A673 (cell line): ENCODE data around the gene KRTAP1-3. TPM values are rescaled to one million over a fixed set of nuclear protein-coding genes. Genes with fewer than 3 reads are reported as not detected.
"Not testable (repeated sequence)": the region's sequence is repeated elsewhere in the genome, so short reads cannot be mapped to it uniquely, and the experiment has no call there.

Experiments used
- Bru-seq: library from RNA; stranded (reverse); fragments of 400-500 nt; gene quantifications from one replicate; lab custom pipeline; 2021; lab: Mats Ljungman, UMichigan
- BruChase-seq, 2 experiments: library from RNA; stranded (reverse); fragments of 400-500 nt; gene quantifications; one replicate each; lab custom pipeline; 2021; lab: Mats Ljungman, UMichigan
- BruUV-seq: library from RNA; stranded (reverse); fragments of 400-500 nt; replicated peaks from 2 replicates; lab custom pipeline; 2021; lab: Mats Ljungman, UMichigan
- CTCF ChIA-PET: fragments of 300-600 bp; sonication (Branson Sonifier 250); formaldehyde crosslinking; loops from one replicate; lab custom pipeline; 2022; ENCODE audit warnings: antibody characterized with exemption; lab: Charles Lee
- POLR2A ChIA-PET: fragments of 300-600 bp; sonication (Branson Sonifier 250); formaldehyde crosslinking; loops from one replicate; lab custom pipeline; 2022; ENCODE audit warnings: antibody characterized with exemption; ENCODE audit not compliant: low non-redundant PET; lab: Charles Lee
- DNase-seq: peaks from one replicate; pipeline ENCODE4 v3.0.0-alpha.2; 2015; ENCODE audit warnings: low spot score
- H3K27ac ChIP-seq: fragments of 200-600 bp; sonication (generic); 2 replicates; pipeline ENCODE4 v1.5.1; 2016; ENCODE audit warnings: mixed run types, low read depth, mild to moderate bottlenecking, mixed read lengths, antibody characterized with exemption, low read length; ENCODE audit not compliant: poor library complexity, severe bottlenecking
- H3K27me3 ChIP-seq: fragments of 200-600 bp; sonication (generic); replicated peaks from 2 replicates; pipeline ENCODE4 v1.6.1; 2017; ENCODE audit warnings: mixed run types, low read depth, mild to moderate bottlenecking, mixed read lengths, antibody characterized with exemption, low read length; ENCODE audit not compliant: insufficient read depth, poor library complexity
- H3K36me3 ChIP-seq: fragments of 200-600 bp; sonication (generic); 2 replicates; pipeline ENCODE4 v1.6.1; 2016; ENCODE audit warnings: mixed run types, mild to moderate bottlenecking, mixed read lengths, antibody characterized with exemption, low read length; ENCODE audit not compliant: insufficient read depth, poor library complexity, severe bottlenecking
- H3K4me1 ChIP-seq: fragments of 200-600 bp; sonication (generic); 2 replicates; pipeline ENCODE4 v1.6.1; 2017; ENCODE audit warnings: mixed run types, mild to moderate bottlenecking, mixed read lengths, antibody characterized with exemption, low read length; ENCODE audit not compliant: insufficient read depth, poor library complexity, severe bottlenecking
- H3K4me3 ChIP-seq: fragments of 200-600 bp; sonication (generic); 2 replicates; pipeline ENCODE4 v1.5.1; 2016; ENCODE audit warnings: low read depth, mixed run types, mild to moderate bottlenecking, mixed read lengths, low read length; ENCODE audit not compliant: poor library complexity, severe bottlenecking
- H3K9me3 ChIP-seq: fragments of 200-600 bp; sonication (generic); 2 replicates; pipeline ENCODE4 v1.6.1; 2016; ENCODE audit warnings: mixed run types, low read depth, mild to moderate bottlenecking, mixed read lengths, antibody characterized with exemption, low read length; ENCODE audit not compliant: poor library complexity, severe bottlenecking
- CTCF ChIP-seq: fragments of 300-800, 200-600 bp; sonication (generic); conservative IDR thresholded peaks from 2 replicates; pipeline ENCODE4 v1.5.1; 2017; ENCODE audit warnings: low read depth, mild to moderate bottlenecking, antibody characterized with exemption, low read length, moderate library complexity, mixed read lengths
- EZH2 ChIP-seq: fragments of 200-600 bp; sonication (generic); IDR thresholded peaks from 2 replicates; pipeline ENCODE4 v1.6.1; 2017; ENCODE audit warnings: borderline replicate concordance, low read depth, mild to moderate bottlenecking, mixed read lengths, antibody characterized with exemption, low read length; ENCODE audit not compliant: poor library complexity, severe bottlenecking
- intact Hi-C: fragments of 100-400 bp; cut with micrococcal nuclease; formaldehyde crosslinking; loops from one replicate; pipeline ENCODE4 v1.10.0; 2022; ENCODE audit not compliant: unreplicated experiment
- long read RNA-seq: library from polyadenylated mRNA; stranded (forward); transcript quantifications from one replicate; pipeline ENCODE4 v2.0.0, GENCODE V29; 2022
- total RNA-seq: library from RNA; stranded (reverse); gene quantifications from 2 replicates; pipeline ENCODE4 v1.2.3, GENCODE V29; 2021

Gene KRTAP1-3
- total RNA-seq, result not detected in 2 replicates
- not detected for Bru-seq, nascent RNA
- BruChase-seq, experiment 1, labeled RNA remaining after a 2-hour chase, result not detected
- not detected for BruChase-seq, experiment 2, labeled RNA remaining after a 6-hour chase
- long read RNA-seq, result 0 reads

GRCh38 chr17:41034346-41034935, at the start of gene KRTAP1-3:
Gene KRTAP1-3 (minus strand): TSS chr17:41034874. CDS start chr17:41034821, 53 bp downstream.
- H3K27me3 ChIP-seq, H3K9me3 ChIP-seq, BruUV-seq, CTCF ChIA-PET, H3K27ac ChIP-seq, H3K4me1 ChIP-seq, H3K36me3 ChIP-seq, intact Hi-C loops, DNase-seq, H3K4me3 ChIP-seq: not testable (repeated sequence)
- POLR2A ChIA-PET, result interaction anchor here (0.6 kb wide), 1 partner anchor 15 kb away, joined by 3 read pairs; no protein-coding TSS in a partner anchor

- H3K4me1 ChIP-seq, POLR2A ChIA-PET, H3K36me3 ChIP-seq, H3K27ac ChIP-seq, H3K27me3 ChIP-seq, H3K4me3 ChIP-seq, intact Hi-C loops, DNase-seq, BruUV-seq, CTCF ChIA-PET, H3K9me3 ChIP-seq: not testable (repeated sequence)
These were observed 49.6 kb upstream of the KRTAP1-3 start, which contains the start of gene KRTAP4-7 for GRCh38 chr17:41084100-41084856. Gene KRTAP4-7 (plus strand): TSS chr17:41084150. CDS start chr17:41084207, 57 bp downstream.

GRCh38 chr17:41083427-41083826, 48.8 kb upstream of the KRTAP1-3 start:
- H3K4me1 ChIP-seq, H3K27ac ChIP-seq, H3K9me3 ChIP-seq, H3K27me3 ChIP-seq, H3K4me3 ChIP-seq, POLR2A ChIA-PET, CTCF ChIA-PET, H3K36me3 ChIP-seq, intact Hi-C loops, BruUV-seq: not testable (repeated sequence)
- DNase-seq, result peak; percentile 14

GRCh38 chr17:41082626-41083025, 48.0 kb upstream of the KRTAP1-3 start:
- BruUV-seq, result no TSS peak
- no peak for DNase-seq

More at GRCh38 chr17:41082626-41083025, 48.0 kb upstream of the KRTAP1-3 start:
- TF ChIP-seq EZH2 (no peak), CTCF (no peak)
- Histone ChIP-seq H3K27me3 (no peaks in the 10 kb centered on the region), H3K4me1 (no peaks in the 10 kb centered on the region), H3K9me3 (no peaks in the 10 kb centered on the region), H3K36me3 (no peaks in the 10 kb centered on the region), H3K27ac (no peak overlapping the region), H3K4me3 (no peak overlapping the region)
- CTCF ChIA-PET, result no interaction called here
- POLR2A ChIA-PET, result no interaction called here
- intact Hi-C loops, result no loop called here
